Skeletal muscle tissue (tissue), 4 donors: Measurements from ENCODE around the gene PPP4C. TPM values are rescaled to one million over a fixed set of nuclear protein-coding genes. Genes with fewer than 3 reads are reported as not detected.

Experiments
- H3K27ac ChIP-seq: one replicate; pipeline ENCODE4 v1.7.0; 2013; ENCODE audit warnings: mild to moderate bottlenecking, low read depth, low read length, inconsistent platforms
- H3K27me3 ChIP-seq, 3 donors: one replicate each; pipeline ENCODE4 v1.7.0; 2013; ENCODE audit warnings: low read length in 3 of 3; ENCODE audit not compliant: control insufficient read depth in 3 of 3, insufficient read depth in 3 of 3
- H3K36me3 ChIP-seq, 3 donors: one replicate each; pipeline ENCODE4 v1.7.0; 2013; ENCODE audit warnings: low read length in 3 of 3; ENCODE audit not compliant: control insufficient read depth in 3 of 3, insufficient read depth in 3 of 3
- H3K4me1 ChIP-seq, 3 donors: one replicate each; pipeline ENCODE4 v1.7.0; 2013; ENCODE audit warnings: low read length in 3 of 3, mild to moderate bottlenecking in 3 of 3; ENCODE audit not compliant: control insufficient read depth in 3 of 3, insufficient read depth in 3 of 3
- H3K4me3 ChIP-seq, 3 donors: one replicate each; pipeline ENCODE4 v1.7.0; 2013; ENCODE audit warnings: low read length in 3 of 3
- H3K9ac ChIP-seq, 3 donors: one replicate each; pipeline ENCODE4 v1.7.0; 2013; ENCODE audit warnings: low read length in 3 of 3, mild to moderate bottlenecking in 3 of 3, moderate library complexity in 2 of 3, low read depth in 1 of 3
- H3K9me3 ChIP-seq, 3 donors: one replicate each; pipeline ENCODE4 v1.7.0; 2013; ENCODE audit warnings: low read length in 3 of 3; ENCODE audit not compliant: control insufficient read depth in 3 of 3
- total RNA-seq: library from RNA; depleted of rRNA; stranded (reverse); fragments of >200 nt; gene quantifications from one replicate; pipeline ENCODE4 v1.2.3, GENCODE V29; 2014
- donor health status: Osteomylitis.

The PPP4C gene
- total RNA-seq, 1 donor from 2014 or later, result 72.0 TPM

GRCh38 chr16:30077656-30078055 lies 1.9 kb downstream of the PPP4C start:
- H3K36me3 ChIP-seq, result peaks cover 34 to 39% (median 37%) of the 10 kb centered on the region in 3 donors
- no peaks in the 10 kb centered on the region for H3K9me3 ChIP-seq
- no peak overlapping the region for H3K4me3 ChIP-seq
- H3K4me1 ChIP-seq, result peaks cover 25 to 33% (median 26%) of the 10 kb centered on the region in 3 donors
- no peaks in the 10 kb centered on the region for H3K27me3 ChIP-seq
- peak overlapping the region in 1 of 3 donors; percentile 24 for H3K9ac ChIP-seq
- no peak overlapping the region for H3K27ac ChIP-seq

GRCh38 chr16:30078744-30079143 lies 3.0 kb downstream of the PPP4C start:
- Histone ChIP-seq H3K9ac (no peak overlapping the region), H3K9me3 (no peaks in the 10 kb centered on the region), H3K4me1 (peaks cover 25 to 33% (median 26%) of the 10 kb centered on the region in 3 donors), H3K4me3 (no peak overlapping the region), H3K36me3 (peaks cover 45 to 50% (median 48%) of the 10 kb centered on the region in 3 donors), H3K27me3 (no peaks in the 10 kb centered on the region), H3K27ac (no peak overlapping the region)

GRCh38 chr16:30079480-30079879 lies 3.7 kb downstream of the PPP4C start:
- Histone ChIP-seq H3K36me3 (peaks cover 52 to 57% (median 55%) of the 10 kb centered on the region in 3 donors), H3K4me3 (no peak overlapping the region), H3K27me3 (no peaks in the 10 kb centered on the region), H3K4me1 (peaks cover 25 to 33% (median 26%) of the 10 kb centered on the region in 3 donors), H3K9ac (no peak overlapping the region), H3K9me3 (no peaks in the 10 kb centered on the region), H3K27ac (no peak overlapping the region)

GRCh38 chr16:30082545-30083090 lies 6.8 kb downstream of the PPP4C start:
- H3K27ac ChIP-seq, result no peak overlapping the region
- H3K9me3 ChIP-seq, result no peaks in the 10 kb centered on the region
- no peak overlapping the region for H3K9ac ChIP-seq
- H3K36me3 ChIP-seq, result peaks cover 60 to 61% (median 60%) of the 10 kb centered on the region in 3 donors
- H3K27me3 ChIP-seq, result no peaks in the 10 kb centered on the region
- peaks cover 9 to 11% (median 10%) of the 10 kb centered on the region in 3 donors for H3K4me1 ChIP-seq
- no peak overlapping the region for H3K4me3 ChIP-seq

GRCh38 chr16:30083216-30084055 lies 7.6 kb downstream of the PPP4C start:
- H3K27ac ChIP-seq, result no peak overlapping the region
- no peak overlapping the region for H3K9ac ChIP-seq
- H3K36me3 ChIP-seq, result peaks cover 52 to 53% (median 53%) of the 10 kb centered on the region in 3 donors
- no peaks in the 10 kb centered on the region for H3K9me3 ChIP-seq
- H3K4me3 ChIP-seq, result no peak overlapping the region
- H3K27me3 ChIP-seq, result no peaks in the 10 kb centered on the region
- peaks cover 4 to 5% (median 5%) of the 10 kb centered on the region in 3 donors for H3K4me1 ChIP-seq

- Histone ChIP-seq H3K4me1 (peaks cover 0 to 5% (median 5%) of the 10 kb centered on the region in 3 donors), H3K4me3 (no peak overlapping the region), H3K27ac (peak overlapping the region; percentile 36), H3K9me3 (no peaks in the 10 kb centered on the region), H3K36me3 (peaks cover 46 to 48% (median 48%) of the 10 kb centered on the region in 3 donors), H3K9ac (no peak overlapping the region), H3K27me3 (no peaks in the 10 kb centered on the region)
These were observed 8.5 kb downstream of the PPP4C start for GRCh38 chr16:30084096-30084815.

GRCh38 chr16:30084816-30085159 lies 9.0 kb downstream of the PPP4C start:
- Histone ChIP-seq H3K4me1 (peaks cover 0 to 5% (median under 1%) of the 10 kb centered on the region in 3 donors), H3K27me3 (no peaks in the 10 kb centered on the region), H3K36me3 (peaks cover 43 to 46% (median 43%) of the 10 kb centered on the region in 3 donors), H3K4me3 (no peak overlapping the region), H3K9me3 (no peaks in the 10 kb centered on the region), H3K27ac (peak overlapping the region; percentile 36), H3K9ac (no peak overlapping the region)

- H3K4me3 ChIP-seq, result no peak overlapping the region
- H3K9ac ChIP-seq, result peak overlapping the region in 1 of 3 donors; percentile 8
- H3K4me1 ChIP-seq, result peaks cover 0 to 5% (median 2%) of the 10 kb centered on the region in 3 donors
- no peaks in the 10 kb centered on the region for H3K9me3 ChIP-seq
- peaks cover 41 to 46% (median 42%) of the 10 kb centered on the region in 3 donors for H3K36me3 ChIP-seq
- no peaks in the 10 kb centered on the region for H3K27me3 ChIP-seq
- H3K27ac ChIP-seq, result peak overlapping the region; percentile 10
These were observed 9.5 kb downstream of the PPP4C start for GRCh38 chr16:30085247-30085646.

GRCh38 chr16:30085820-30086219 lies 10.0 kb downstream of the PPP4C start:
- Histone ChIP-seq H3K9me3 (no peaks in the 10 kb centered on the region), H3K4me1 (peaks cover 0 to 8% (median 6%) of the 10 kb centered on the region in 3 donors), H3K4me3 (no peak overlapping the region), H3K9ac (peak overlapping the region in 1 of 3 donors; percentile 8), H3K27ac (peak overlapping the region; percentile 10), H3K36me3 (peaks cover 39 to 43% (median 40%) of the 10 kb centered on the region in 3 donors), H3K27me3 (no peaks in the 10 kb centered on the region)
